Progenitor cell of endocrine pancreas (in vitro differentiated cells): Measurements from ENCODE around the gene MYORG. TPM values are rescaled to one million over a fixed set of nuclear protein-coding genes. Genes with fewer than 3 reads are reported as not detected.

Source experiments
- DNase-seq: peaks from one replicate; pipeline ENCODE4 v3.0.0; 2021; ENCODE audit warnings: low spot score; ENCODE audit not compliant: unreplicated experiment
- H3K27ac Mint-ChIP-seq: 2 replicates; pipeline ENCODE4 v1.8.0; 2021; ENCODE audit warnings: mild to moderate bottlenecking, moderate library complexity, mixed read lengths
- H3K27me3 Mint-ChIP-seq: 2 replicates; pipeline ENCODE4 v1.8.0; 2021; ENCODE audit warnings: mixed read lengths
- H3K36me3 Mint-ChIP-seq: 2 replicates; pipeline ENCODE4 v1.8.0; 2022; ENCODE audit warnings: mixed read lengths; ENCODE audit not compliant: insufficient read depth
- H3K4me1 Mint-ChIP-seq: 2 replicates; pipeline ENCODE4 v1.8.0; 2021; ENCODE audit warnings: low read depth, mixed read lengths
- H3K4me3 Mint-ChIP-seq: 2 replicates; pipeline ENCODE4 v1.8.0; 2021; ENCODE audit warnings: low read depth, mild to moderate bottlenecking, moderate library complexity, mixed read lengths
- H3K9me3 Mint-ChIP-seq: 2 replicates; pipeline ENCODE4 v1.8.0; 2021; ENCODE audit warnings: low read depth, mixed read lengths
- CTCF ChIP-seq: fragments of 200-600 bp; sonication (generic); IDR thresholded peaks from one replicate; pipeline ENCODE4 v1.5.0; 2021; ENCODE audit warnings: antibody characterized with exemption, mild to moderate bottlenecking; ENCODE audit not compliant: unreplicated experiment
- total RNA-seq: library from RNA; stranded (reverse); gene quantifications from 2 replicates; pipeline ENCODE4 v1.2.1, GENCODE V29; 2021

MYORG gene
- total RNA-seq, 1 donor from 2014 or later = 8.8 TPM

GRCh38 chr9:34383904-34384303 is 7.2 kb upstream of the MYORG start:
- Mint-ChIP-seq H3K4me1 (peaks cover 8% of the 10 kb centered on the region), H3K27me3 (peaks cover 63% of the 10 kb centered on the region), H3K4me3 (no peak overlapping the region), H3K36me3 (no peaks in the 10 kb centered on the region), H3K9me3 (no peaks in the 10 kb centered on the region), H3K27ac (no peak overlapping the region)
- TF ChIP-seq CTCF = no peak
- no peak for DNase-seq

- H3K27ac Mint-ChIP-seq = no peak overlapping the region
- no peak for TF ChIP-seq CTCF
- DNase-seq = no peak
- H3K4me1 Mint-ChIP-seq = peaks cover 8% of the 10 kb centered on the region
- H3K9me3 Mint-ChIP-seq = no peaks in the 10 kb centered on the region
- H3K36me3 Mint-ChIP-seq = no peaks in the 10 kb centered on the region
- H3K27me3 Mint-ChIP-seq = peaks cover 70% of the 10 kb centered on the region
- H3K4me3 Mint-ChIP-seq = no peak overlapping the region
Observed at GRCh38 chr9:34382879-34383278, 6.2 kb upstream of the MYORG start.

DNA sequence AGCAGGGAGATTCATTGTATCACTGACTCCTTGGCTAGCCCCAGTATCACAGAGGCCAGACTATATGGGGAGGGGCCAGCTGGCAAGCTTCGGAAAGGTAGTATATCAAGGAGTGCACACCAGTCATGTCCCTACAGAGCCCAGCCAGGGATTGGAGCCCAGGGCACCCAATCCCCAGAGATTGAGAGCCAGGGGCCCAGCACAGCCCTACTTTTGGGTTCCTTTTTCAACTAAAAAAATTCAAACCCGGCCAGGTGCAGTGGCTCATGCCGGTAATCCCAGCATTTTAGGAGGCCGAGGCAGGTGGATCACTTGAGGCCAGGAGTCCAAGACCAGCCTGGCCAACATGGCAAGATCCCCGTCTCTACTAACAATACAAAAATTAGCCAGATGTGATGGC is 5.4 kb upstream of the MYORG start:
- no peaks in the 10 kb centered on the region for H3K9me3 Mint-ChIP-seq
- no peak overlapping the region for H3K27ac Mint-ChIP-seq

GRCh38 chr9:34381323-34381722 is 4.6 kb upstream of the MYORG start:
- H3K36me3 Mint-ChIP-seq = no peaks in the 10 kb centered on the region
- H3K27me3 Mint-ChIP-seq = peaks cover 70% of the 10 kb centered on the region
- DNase-seq = no peak
- no peak for TF ChIP-seq CTCF
- no peak overlapping the region for H3K27ac Mint-ChIP-seq
- peak overlapping the region; percentile 49 for H3K4me3 Mint-ChIP-seq
- no peaks in the 10 kb centered on the region for H3K9me3 Mint-ChIP-seq
- H3K4me1 Mint-ChIP-seq = peaks cover 10% of the 10 kb centered on the region

More for the DNA sequence above, 5.4 kb upstream of the MYORG start:
- no peak for TF ChIP-seq CTCF
- no peaks in the 10 kb centered on the region for H3K36me3 Mint-ChIP-seq
- H3K27me3 Mint-ChIP-seq = peaks cover 70% of the 10 kb centered on the region
- H3K4me1 Mint-ChIP-seq = peaks cover 9% of the 10 kb centered on the region
- DNase-seq = no peak
- H3K4me3 Mint-ChIP-seq = no peak overlapping the region

- H3K27me3 Mint-ChIP-seq = peaks cover 70% of the 10 kb centered on the region
- H3K36me3 Mint-ChIP-seq = no peaks in the 10 kb centered on the region
- DNase-seq = peak; percentile 56
- H3K27ac Mint-ChIP-seq = no peak overlapping the region
- H3K4me1 Mint-ChIP-seq = peaks cover 16% of the 10 kb centered on the region
- no peaks in the 10 kb centered on the region for H3K9me3 Mint-ChIP-seq
- TF ChIP-seq CTCF = no peak
- H3K4me3 Mint-ChIP-seq = peak overlapping the region; percentile 75
Observed at GRCh38 chr9:34380511-34381315, 4.0 kb upstream of the MYORG start.
